ENCODE data around the gene HSP90B1. TPM values are rescaled to one million over a fixed set of nuclear protein-coding genes. Genes with fewer than 3 reads are reported as not detected.

The HSP90B1 gene
- total and polyA plus RNA-seq, 2 of the 13 experiments (the other 11 are each of a cell fraction or from before 2014, with no cell fraction given), result 800 to 954 TPM

DNA sequence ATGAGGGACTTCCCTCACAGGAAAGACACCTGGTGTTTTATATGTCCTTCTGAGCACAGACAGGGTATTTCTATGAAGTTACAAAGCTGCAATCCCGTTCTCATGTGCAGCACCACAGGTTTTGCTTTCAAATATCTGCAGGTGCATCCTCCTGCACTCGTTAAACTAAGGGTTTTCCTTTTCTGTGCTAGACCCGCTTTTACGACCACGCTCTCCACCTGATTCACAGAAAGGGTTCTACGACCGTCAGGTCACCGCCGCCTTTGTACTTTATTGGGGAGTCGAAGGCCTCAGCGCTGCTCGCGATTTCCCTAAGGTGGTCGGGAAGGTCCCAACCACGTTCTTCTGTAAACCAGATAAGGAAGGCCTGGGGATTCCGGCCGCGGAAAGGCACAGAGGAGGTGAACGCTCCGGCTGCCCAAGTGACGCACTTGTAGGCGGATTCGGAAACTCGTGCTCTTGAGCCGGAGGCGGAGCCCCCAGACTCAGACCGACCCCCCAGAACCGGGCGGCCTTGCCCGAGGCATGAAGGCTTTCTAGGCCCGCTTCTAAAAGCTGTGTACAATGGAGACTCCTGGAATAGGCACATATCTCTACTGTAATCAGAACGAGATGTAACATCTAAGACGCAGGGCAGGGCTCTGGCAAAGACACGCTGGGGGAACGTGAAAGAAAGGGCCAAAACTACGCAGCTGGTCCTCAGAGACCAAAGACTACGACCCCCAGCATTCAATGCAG is 995 bp upstream of the HSP90B1 start (continued):
- TF ChIP-seq, protein P1, sequence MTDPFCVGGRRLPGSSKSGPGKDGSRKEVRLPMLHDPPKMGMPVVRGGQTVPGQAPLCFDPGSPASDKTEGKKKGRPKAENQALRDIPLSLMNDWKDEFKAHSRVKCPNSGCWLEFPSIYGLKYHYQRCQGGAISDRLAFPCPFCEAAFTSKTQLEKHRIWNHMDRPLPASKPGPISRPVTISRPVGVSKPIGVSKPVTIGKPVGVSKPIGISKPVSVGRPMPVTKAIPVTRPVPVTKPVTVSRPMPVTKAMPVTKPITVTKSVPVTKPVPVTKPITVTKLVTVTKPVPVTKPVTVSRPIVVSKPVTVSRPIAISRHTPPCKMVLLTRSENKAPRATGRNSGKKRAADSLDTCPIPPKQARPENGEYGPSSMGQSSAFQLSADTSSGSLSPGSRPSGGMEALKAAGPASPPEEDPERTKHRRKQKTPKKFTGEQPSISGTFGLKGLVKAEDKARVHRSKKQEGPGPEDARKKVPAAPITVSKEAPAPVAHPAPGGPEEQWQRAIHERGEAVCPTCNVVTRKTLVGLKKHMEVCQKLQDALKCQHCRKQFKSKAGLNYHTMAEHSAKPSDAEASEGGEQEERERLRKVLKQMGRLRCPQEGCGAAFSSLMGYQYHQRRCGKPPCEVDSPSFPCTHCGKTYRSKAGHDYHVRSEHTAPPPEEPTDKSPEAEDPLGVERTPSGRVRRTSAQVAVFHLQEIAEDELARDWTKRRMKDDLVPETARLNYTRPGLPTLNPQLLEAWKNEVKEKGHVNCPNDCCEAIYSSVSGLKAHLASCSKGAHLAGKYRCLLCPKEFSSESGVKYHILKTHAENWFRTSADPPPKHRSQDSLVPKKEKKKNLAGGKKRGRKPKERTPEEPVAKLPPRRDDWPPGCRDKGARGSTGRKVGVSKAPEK (CRISPR knock-in tag; IDR thresholded peaks at IDR 0.05; ENCODE audit: borderline replicate concordance), result no peak
- TF ChIP-seq, protein P2, sequence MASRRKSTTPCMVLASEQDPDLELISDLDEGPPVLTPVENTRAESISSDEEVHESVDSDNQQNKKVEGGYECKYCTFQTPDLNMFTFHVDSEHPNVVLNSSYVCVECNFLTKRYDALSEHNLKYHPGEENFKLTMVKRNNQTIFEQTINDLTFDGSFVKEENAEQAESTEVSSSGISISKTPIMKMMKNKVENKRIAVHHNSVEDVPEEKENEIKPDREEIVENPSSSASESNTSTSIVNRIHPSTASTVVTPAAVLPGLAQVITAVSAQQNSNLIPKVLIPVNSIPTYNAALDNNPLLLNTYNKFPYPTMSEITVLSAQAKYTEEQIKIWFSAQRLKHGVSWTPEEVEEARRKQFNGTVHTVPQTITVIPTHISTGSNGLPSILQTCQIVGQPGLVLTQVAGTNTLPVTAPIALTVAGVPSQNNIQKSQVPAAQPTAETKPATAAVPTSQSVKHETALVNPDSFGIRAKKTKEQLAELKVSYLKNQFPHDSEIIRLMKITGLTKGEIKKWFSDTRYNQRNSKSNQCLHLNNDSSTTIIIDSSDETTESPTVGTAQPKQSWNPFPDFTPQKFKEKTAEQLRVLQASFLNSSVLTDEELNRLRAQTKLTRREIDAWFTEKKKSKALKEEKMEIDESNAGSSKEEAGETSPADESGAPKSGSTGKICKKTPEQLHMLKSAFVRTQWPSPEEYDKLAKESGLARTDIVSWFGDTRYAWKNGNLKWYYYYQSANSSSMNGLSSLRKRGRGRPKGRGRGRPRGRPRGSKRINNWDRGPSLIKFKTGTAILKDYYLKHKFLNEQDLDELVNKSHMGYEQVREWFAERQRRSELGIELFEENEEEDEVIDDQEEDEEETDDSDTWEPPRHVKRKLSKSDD (CRISPR knock-in tag; IDR thresholded peaks at IDR 0.05; ENCODE audit: low read depth), result no peak; the same call in 1 of the 2 replicates
- TF ChIP-seq, protein P3, sequence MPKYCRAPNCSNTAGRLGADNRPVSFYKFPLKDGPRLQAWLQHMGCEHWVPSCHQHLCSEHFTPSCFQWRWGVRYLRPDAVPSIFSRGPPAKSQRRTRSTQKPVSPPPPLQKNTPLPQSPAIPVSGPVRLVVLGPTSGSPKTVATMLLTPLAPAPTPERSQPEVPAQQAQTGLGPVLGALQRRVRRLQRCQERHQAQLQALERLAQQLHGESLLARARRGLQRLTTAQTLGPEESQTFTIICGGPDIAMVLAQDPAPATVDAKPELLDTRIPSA (CRISPR knock-in tag; IDR thresholded peaks at IDR 0.05; ENCODE audit: borderline replicate concordance), result no peak
- no peak for TF ChIP-seq GTF3A (CRISPR knock-in tag; conservative IDR thresholded peaks at IDR 0.05)
- TF ChIP-seq ZNF605 (CRISPR knock-in tag; IDR thresholded peaks at IDR 0.05), result 0 out of 2 replicates have a peak, but pooled peaks have one; percentile 68
- peak; percentile 85 for TF ChIP-seq ZNF781 (CRISPR knock-in tag; IDR thresholded peaks at IDR 0.05; ENCODE audit: borderline replicate concordance, not compliant biosample characterization)
- no peak for TF ChIP-seq ZFP36L2 (CRISPR knock-in tag; IDR thresholded peaks at IDR 0.05)
- no peak for TF ChIP-seq SNAI1 (CRISPR knock-in tag; IDR thresholded peaks at IDR 0.05; ENCODE audit: borderline replicate concordance)
- TF ChIP-seq NR2F2 (IDR thresholded peaks at IDR 0.05; ENCODE audit: borderline replicate concordance, low read depth), result peak; percentile 14; the same call in 1 of the 2 replicates
- peak; percentile 33 for TF ChIP-seq RBM22 (optimal IDR thresholded peaks at IDR 0.05; ENCODE audit: low read length)
- no peak for TF ChIP-seq GFI1 (CRISPR knock-in tag; IDR thresholded peaks at IDR 0.05; ENCODE audit: borderline replicate concordance)
- peak; percentile 81; the same call in 1 of the 2 replicates for TF ChIP-seq MYC (CRISPR knock-in tag; IDR thresholded peaks at IDR 0.05; ENCODE audit: borderline replicate concordance)
- TF ChIP-seq ZFP82 (CRISPR knock-in tag; IDR thresholded peaks at IDR 0.05; ENCODE audit: borderline replicate concordance), result peak; percentile 24; the same call in 1 of the 2 replicates
- no peak for TF ChIP-seq MLLT10 (CRISPR knock-in tag; IDR thresholded peaks at IDR 0.05)
- TF ChIP-seq ZNF577 (CRISPR knock-in tag; IDR thresholded peaks at IDR 0.05; ENCODE audit: borderline replicate concordance, low read depth), result no peak
- TF ChIP-seq ZNF354B (CRISPR knock-in tag; IDR thresholded peaks at IDR 0.05), result no peak
- no peak for TF ChIP-seq ZNF558 (CRISPR knock-in tag; IDR thresholded peaks at IDR 0.05; ENCODE audit: borderline replicate concordance)
- no peak; the same call in 1 of the 2 replicates for TF ChIP-seq HOXA3 (CRISPR knock-in tag; IDR thresholded peaks at IDR 0.05)
- TF ChIP-seq HIVEP1 (CRISPR knock-in tag; IDR thresholded peaks at IDR 0.05), result peak; percentile 86
